Neural crest cell (in vitro differentiated cells): ENCODE data around the gene C6. TPM values are rescaled to one million over a fixed set of nuclear protein-coding genes. Genes with fewer than 3 reads are reported as not detected.
"Not testable (repeated sequence)": the region's sequence is repeated elsewhere in the genome, so short reads cannot be mapped to it uniquely, and the experiment has no call there.

Experiments used
- DNase-seq: peaks from one replicate; pipeline ENCODE4 v3.0.0; 2021; ENCODE audit warnings: low read depth, mixed read lengths, low spot score
- H3K27ac Mint-ChIP-seq: one replicate; pipeline ENCODE4 v1.8.0; 2021; ENCODE audit warnings: mild to moderate bottlenecking, mixed read lengths; ENCODE audit not compliant: unreplicated experiment
- H3K27me3 Mint-ChIP-seq: 2 replicates; pipeline ENCODE4 v1.8.0; 2021; ENCODE audit warnings: low read depth, mild to moderate bottlenecking, mixed read lengths
- H3K36me3 Mint-ChIP-seq: 2 replicates; pipeline ENCODE4 v1.8.0; 2021; ENCODE audit warnings: low read depth, mild to moderate bottlenecking, mixed read lengths
- H3K4me1 Mint-ChIP-seq: 2 replicates; pipeline ENCODE4 v1.8.0; 2021; ENCODE audit warnings: mixed read lengths
- H3K4me3 Mint-ChIP-seq: one replicate; pipeline ENCODE4 v1.8.0; 2021; ENCODE audit warnings: mild to moderate bottlenecking, mixed read lengths
- H3K9me3 Mint-ChIP-seq: 2 replicates; pipeline ENCODE4 v1.8.0; 2021; ENCODE audit warnings: mixed read lengths
- total RNA-seq: library from RNA; stranded (reverse); gene quantifications from 2 replicates; pipeline ENCODE4 v1.2.1, GENCODE V29; 2021
- TF ChIP-seq, protein P1 (sequence below): fragments of 200-600 bp; sonication (generic); conservative IDR thresholded peaks from 2 replicates; pipeline ENCODE4 v1.5.0; 2021; ENCODE audit warnings: antibody characterized with exemption, mild to moderate bottlenecking

The C6 gene
- total RNA-seq, 1 donor from 2014 or later = not detected

DNA sequence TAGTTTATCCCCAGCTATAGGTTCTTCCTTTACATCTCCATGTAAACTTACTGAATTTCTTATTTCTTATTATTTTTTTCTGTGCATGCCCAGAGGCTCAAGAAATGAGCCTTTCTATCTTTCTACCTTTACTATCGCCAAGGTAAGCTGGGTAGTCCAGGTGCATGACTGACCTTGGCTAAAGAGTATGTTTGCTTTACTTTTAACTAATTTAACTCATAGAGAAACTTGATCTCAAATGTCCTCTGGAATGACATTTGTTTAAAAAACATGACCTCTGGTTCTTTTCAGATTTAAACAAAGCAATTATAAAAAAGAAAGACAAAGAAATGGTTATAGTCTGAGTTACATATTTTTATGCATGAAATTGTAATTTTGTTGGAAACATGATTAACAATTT, 397 bp downstream of the C6 start:
- peaks cover 1% of the 10 kb centered on the region for H3K27me3 Mint-ChIP-seq
- TF ChIP-seq, protein P1, sequence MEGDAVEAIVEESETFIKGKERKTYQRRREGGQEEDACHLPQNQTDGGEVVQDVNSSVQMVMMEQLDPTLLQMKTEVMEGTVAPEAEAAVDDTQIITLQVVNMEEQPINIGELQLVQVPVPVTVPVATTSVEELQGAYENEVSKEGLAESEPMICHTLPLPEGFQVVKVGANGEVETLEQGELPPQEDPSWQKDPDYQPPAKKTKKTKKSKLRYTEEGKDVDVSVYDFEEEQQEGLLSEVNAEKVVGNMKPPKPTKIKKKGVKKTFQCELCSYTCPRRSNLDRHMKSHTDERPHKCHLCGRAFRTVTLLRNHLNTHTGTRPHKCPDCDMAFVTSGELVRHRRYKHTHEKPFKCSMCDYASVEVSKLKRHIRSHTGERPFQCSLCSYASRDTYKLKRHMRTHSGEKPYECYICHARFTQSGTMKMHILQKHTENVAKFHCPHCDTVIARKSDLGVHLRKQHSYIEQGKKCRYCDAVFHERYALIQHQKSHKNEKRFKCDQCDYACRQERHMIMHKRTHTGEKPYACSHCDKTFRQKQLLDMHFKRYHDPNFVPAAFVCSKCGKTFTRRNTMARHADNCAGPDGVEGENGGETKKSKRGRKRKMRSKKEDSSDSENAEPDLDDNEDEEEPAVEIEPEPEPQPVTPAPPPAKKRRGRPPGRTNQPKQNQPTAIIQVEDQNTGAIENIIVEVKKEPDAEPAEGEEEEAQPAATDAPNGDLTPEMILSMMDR = no peak
- H3K9me3 Mint-ChIP-seq = no peaks in the 10 kb centered on the region
- H3K4me1 Mint-ChIP-seq = no peaks in the 10 kb centered on the region
- no peak for DNase-seq
- no peaks in the 10 kb centered on the region for H3K36me3 Mint-ChIP-seq
- H3K27ac Mint-ChIP-seq = no peak overlapping the region
- H3K4me3 Mint-ChIP-seq = no peak overlapping the region

DNA sequence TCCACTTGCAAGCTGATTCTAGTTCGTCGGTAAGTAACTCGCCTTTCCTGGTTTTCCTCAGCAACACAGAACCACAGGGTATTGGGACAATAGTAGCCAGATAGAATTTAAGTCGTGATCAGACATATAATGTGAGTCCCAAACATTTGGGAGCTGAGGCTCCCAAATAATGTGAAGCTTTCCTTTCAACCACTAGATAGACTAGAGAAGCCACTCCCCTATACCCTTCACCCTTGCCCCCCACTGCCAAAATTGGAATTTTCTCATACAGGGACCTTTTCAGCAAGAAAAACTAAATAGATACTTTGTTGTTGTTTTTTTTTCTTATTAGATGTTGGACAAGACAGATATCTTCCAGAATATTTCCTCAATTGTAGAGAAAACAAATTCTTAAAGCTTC, 1.9 kb downstream of the C6 start:
- TF ChIP-seq, protein P1 = no peak
- Mint-ChIP-seq H3K36me3 (no peaks in the 10 kb centered on the region), H3K4me3 (no peak overlapping the region), H3K9me3 (peaks cover 7% of the 10 kb centered on the region), H3K4me1 (no peaks in the 10 kb centered on the region), H3K27ac (no peak overlapping the region), H3K27me3 (peaks cover 5% of the 10 kb centered on the region)
- DNase-seq = no peak

DNA sequence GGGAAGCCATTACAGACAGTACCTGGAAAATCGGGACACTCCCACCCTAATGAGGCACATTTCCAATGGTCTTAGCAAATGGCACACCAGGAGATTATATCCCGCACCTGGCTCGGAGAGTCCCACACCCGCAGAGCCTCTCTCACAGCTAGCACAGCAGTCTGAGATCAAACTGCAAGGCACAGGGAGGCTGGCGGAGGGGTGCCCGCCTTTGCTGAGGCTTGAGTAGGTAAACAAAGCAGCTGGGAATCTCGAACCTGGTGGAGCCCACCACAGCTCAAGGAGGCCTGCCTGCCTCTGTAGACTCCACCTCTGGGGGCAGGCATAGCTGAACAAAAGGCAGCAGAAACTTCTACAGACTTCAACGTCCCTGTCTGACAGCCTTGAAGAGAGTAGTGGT, 7.9 kb downstream of the C6 start:
- not testable (repeated sequence) for DNase-seq, H3K36me3 Mint-ChIP-seq, H3K27me3 Mint-ChIP-seq, H3K9me3 Mint-ChIP-seq, H3K27ac Mint-ChIP-seq, H3K4me1 Mint-ChIP-seq, H3K4me3 Mint-ChIP-seq

DNA sequence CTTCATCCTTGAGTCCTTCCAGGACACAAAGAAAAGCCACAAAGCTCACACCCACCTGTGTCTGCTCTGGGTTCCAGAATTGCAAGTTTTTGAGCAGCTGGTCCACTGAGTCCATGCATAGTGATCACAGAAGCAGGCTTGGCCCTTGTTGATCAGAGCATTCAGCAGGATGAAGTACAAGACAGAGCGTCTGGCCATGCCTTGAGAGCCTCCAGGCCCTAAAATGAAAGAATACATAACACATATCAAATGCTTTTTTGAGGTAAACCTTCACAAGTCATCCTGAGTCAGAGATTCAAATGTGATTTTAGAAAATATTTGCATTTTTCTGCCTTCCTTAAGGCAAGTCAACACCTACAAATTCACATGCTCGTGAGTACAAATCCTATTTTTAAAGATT, 10.3 kb downstream of the C6 start:
- H3K27ac Mint-ChIP-seq = no peak overlapping the region

DNA sequence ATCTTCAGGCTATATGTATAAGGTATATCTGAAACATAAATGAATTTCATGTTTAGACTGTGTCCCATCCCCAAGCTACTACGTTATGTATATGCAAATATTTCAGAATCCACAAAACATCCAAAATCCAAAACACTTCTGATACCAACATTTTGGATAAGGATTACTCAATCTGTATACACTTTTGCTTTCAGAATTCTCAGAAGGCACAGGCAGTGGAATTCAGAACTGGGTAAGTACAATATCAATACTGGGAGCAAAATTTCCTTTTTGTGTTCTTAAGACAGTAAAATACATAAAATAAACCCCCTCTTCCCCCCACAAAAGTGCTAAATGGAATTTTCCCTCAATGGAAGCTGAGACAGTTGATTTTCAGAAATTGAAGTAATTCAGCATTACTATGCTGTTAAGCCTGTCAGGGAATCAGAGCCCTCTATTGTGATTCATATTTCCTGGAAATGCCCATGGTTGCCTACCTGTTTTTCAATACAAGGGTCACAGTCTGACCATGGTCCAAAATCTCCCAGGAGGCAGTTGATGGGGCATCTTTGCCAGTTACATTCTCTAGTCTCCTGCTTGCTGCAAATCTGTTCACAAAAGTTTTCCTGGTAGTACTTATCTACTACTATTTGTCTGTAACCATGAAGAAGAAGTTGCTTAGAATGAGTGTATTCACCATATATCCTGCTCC, 12.1 kb downstream of the C6 start:
- DNase-seq = no peak
- Mint-ChIP-seq H3K27me3 (no peaks in the 10 kb centered on the region), H3K36me3 (no peaks in the 10 kb centered on the region), H3K4me3 (no peak overlapping the region), H3K9me3 (no peaks in the 10 kb centered on the region), H3K27ac (no peak overlapping the region), H3K4me1 (no peaks in the 10 kb centered on the region)
- TF ChIP-seq, protein P1 = no peak

More for the DNA sequence above, 10.3 kb downstream of the C6 start:
- Mint-ChIP-seq H3K9me3 (peaks cover 7% of the 10 kb centered on the region), H3K4me3 (no peak overlapping the region), H3K27me3 (peaks cover 5% of the 10 kb centered on the region), H3K36me3 (no peaks in the 10 kb centered on the region), H3K4me1 (no peaks in the 10 kb centered on the region)
- TF ChIP-seq, protein P1 = no peak
- DNase-seq = no peak

DNA sequence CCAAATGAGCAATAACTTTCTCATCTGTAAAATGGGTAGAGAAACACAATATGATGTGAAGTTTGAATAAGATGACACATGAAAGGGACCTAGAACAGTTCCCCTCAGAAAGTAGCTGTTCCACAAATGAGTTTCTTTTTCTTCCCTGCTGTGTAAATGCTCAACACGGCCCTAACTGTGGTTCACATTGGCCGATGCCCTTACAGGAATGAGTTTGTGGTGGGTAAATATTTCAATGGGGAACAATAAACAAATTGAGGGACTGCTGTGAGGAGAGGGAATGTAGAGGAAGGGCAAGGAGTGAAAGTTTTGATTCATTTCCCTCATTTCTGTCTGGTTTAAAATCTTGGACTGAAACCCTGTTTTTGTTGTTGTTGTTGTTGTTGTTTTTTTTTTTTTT, 12.8 kb downstream of the C6 start:
- DNase-seq = no peak
- Mint-ChIP-seq H3K4me1 (no peaks in the 10 kb centered on the region), H3K4me3 (no peak overlapping the region), H3K36me3 (no peaks in the 10 kb centered on the region), H3K27me3 (no peaks in the 10 kb centered on the region), H3K9me3 (no peaks in the 10 kb centered on the region), H3K27ac (no peak overlapping the region)
- TF ChIP-seq, protein P1 = no peak
